Vagina (tissue), 2 donors: Measurements from ENCODE around the gene ASRGL1. TPM values are rescaled to one million over a fixed set of nuclear protein-coding genes. Genes with fewer than 3 reads are reported as not detected.

ENCODE experiments used
- DNase-seq, 2 donors: peaks; one replicate each; pipeline ENCODE4 v3.0.0-alpha.2; 2017; ENCODE audit errors: extremely low spot score in 2 of 2
- H3K27ac ChIP-seq: fragments of 200-600 bp; sonication (generic); one replicate; pipeline ENCODE4 v1.5.1; 2019
- H3K27me3 ChIP-seq: fragments of 200-600 bp; sonication (generic); one replicate; pipeline ENCODE4 v1.5.1; 2019
- H3K36me3 ChIP-seq, 2 donors: fragments of 200-600 bp; sonication (generic); one replicate each; pipeline ENCODE4 v1.5.1; 2017 to 2019
- H3K4me1 ChIP-seq: fragments of 200-600 bp; sonication (generic); one replicate; pipeline ENCODE4 v1.5.1; 2019
- H3K4me3 ChIP-seq, 2 donors: fragments of 200-600 bp; sonication (generic); 1 replicate in 1 of 2; 2 replicates in 1 of 2; pipeline ENCODE4 v1.5.1; 2016 to 2019
- H3K9me3 ChIP-seq: fragments of 200-600 bp; sonication (generic); one replicate; pipeline ENCODE4 v1.5.1; 2019
- CTCF ChIP-seq, 3 experiments: fragments of 450-650 bp in 2 of 3; fragments of 200-600 bp in 1 of 3; sonication (generic) in 1 of 3; IDR thresholded peaks; one replicate each; pipeline ENCODE4 v1.5.1; 2017 to 2019; ENCODE audit warnings: antibody characterized with exemption in 3 of 3, mild to moderate bottlenecking in 2 of 3, moderate library complexity in 2 of 3
- POLR2A ChIP-seq, 2 donors: fragments of 450-650 bp; IDR thresholded peaks; one replicate each; pipeline ENCODE4 v1.6.1; 2017; ENCODE audit warnings: antibody characterized with exemption in 2 of 2, mild to moderate bottlenecking in 2 of 2, moderate library complexity in 2 of 2
- POLR2AphosphoS5 ChIP-seq, 2 donors: sonication (generic); formaldehyde crosslinking; IDR thresholded peaks; one replicate each; pipeline ENCODE4 v1.9.0; 2017; ENCODE audit warnings: antibody characterized with exemption in 2 of 2, mild to moderate bottlenecking in 2 of 2, low read depth in 1 of 2; ENCODE audit not compliant: insufficient read depth in 1 of 2
- intact Hi-C: fragments of 100-400 bp; cut with DNase I; formaldehyde crosslinking; loops from one replicate; pipeline ENCODE4 v1.15.1; 2023
- total RNA-seq: library from RNA; depleted of rRNA; stranded (reverse); fragments of >200 nt; gene quantifications from one replicate; pipeline ENCODE4 v1.2.3, GENCODE V29; 2016

ASRGL1 gene
- total RNA-seq, 1 donor from 2014 or later: 5.6 TPM

DNA sequence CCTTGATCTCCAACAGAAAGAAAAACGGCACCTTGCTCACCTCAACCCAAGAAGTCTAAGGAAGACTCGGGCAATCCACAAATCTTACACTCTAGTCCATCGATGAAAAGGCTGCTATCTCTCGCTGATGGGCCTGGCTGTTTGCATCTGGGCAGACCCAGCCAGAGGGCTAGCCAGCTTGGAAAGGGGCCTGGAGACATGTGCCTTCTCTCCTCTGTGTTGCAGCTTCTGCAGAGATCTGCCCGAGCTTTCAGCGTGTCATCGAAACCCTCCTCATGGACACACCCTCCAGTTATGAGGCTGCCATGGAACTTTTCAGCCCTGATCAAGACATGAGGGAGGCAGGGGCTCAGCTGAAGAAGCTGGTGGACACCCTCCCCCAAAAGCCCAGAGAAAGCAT is 84.7 kb downstream of the ASRGL1 start:
- no peak overlapping the region for H3K4me3 ChIP-seq
- no peak for DNase-seq
- no peaks in the 10 kb centered on the region for H3K27me3 ChIP-seq
- H3K27ac ChIP-seq: peak overlapping the region; percentile 86
- intact Hi-C loops: loop anchor here (5.0 kb wide), 1 partner anchor 120 kb away; no protein-coding TSS in a partner anchor
- no peaks in the 10 kb centered on the region for H3K36me3 ChIP-seq
- H3K9me3 ChIP-seq: no peaks in the 10 kb centered on the region
- H3K4me1 ChIP-seq: peaks cover 41% of the 10 kb centered on the region
- TF ChIP-seq POLR2AphosphoS5 (IDR thresholded peaks at IDR 0.05; ENCODE audit: insufficient read depth in 1 of 2, low read depth in 1 of 2): no peak
- TF ChIP-seq POLR2A (IDR thresholded peaks at IDR 0.05): no peak
- TF ChIP-seq CTCF (IDR thresholded peaks at IDR 0.05): no peak

- H3K36me3 ChIP-seq: no peaks in the 10 kb centered on the region
- no peak overlapping the region for H3K4me3 ChIP-seq
- H3K9me3 ChIP-seq: no peaks in the 10 kb centered on the region
- DNase-seq: no peak
- intact Hi-C loops: loop anchor here (5.0 kb wide), 1 partner anchor 119 kb away; no protein-coding TSS in a partner anchor
- TF ChIP-seq POLR2A (IDR thresholded peaks at IDR 0.05) (no peak), POLR2AphosphoS5 (IDR thresholded peaks at IDR 0.05; ENCODE audit: insufficient read depth in 1 of 2, low read depth in 1 of 2) (no peak), CTCF (IDR thresholded peaks at IDR 0.05) (no peak)
- peak overlapping the region; percentile 86 for H3K27ac ChIP-seq
- H3K27me3 ChIP-seq: no peaks in the 10 kb centered on the region
- H3K4me1 ChIP-seq: peaks cover 49% of the 10 kb centered on the region
Measured at GRCh38 chr11:62423012-62423411, 85.8 kb downstream of the ASRGL1 start.

GRCh38 chr11:62427630-62428233 is 90.5 kb downstream of the ASRGL1 start:
- intact Hi-C loops: no loop called here
- H3K27me3 ChIP-seq: no peaks in the 10 kb centered on the region
- TF ChIP-seq POLR2AphosphoS5 (IDR thresholded peaks at IDR 0.05; ENCODE audit: insufficient read depth in 1 of 2, low read depth in 1 of 2) (peak in 1 of 2 donors; percentile 56), CTCF (IDR thresholded peaks at IDR 0.05) (no peak), POLR2A (IDR thresholded peaks at IDR 0.05) (no peak)
- no peaks in the 10 kb centered on the region for H3K9me3 ChIP-seq
- DNase-seq: no peak
- H3K4me1 ChIP-seq: peaks cover 56% of the 10 kb centered on the region
- no peak overlapping the region for H3K4me3 ChIP-seq
- H3K27ac ChIP-seq: peak overlapping the region; percentile 63
- no peaks in the 10 kb centered on the region for H3K36me3 ChIP-seq

DNA sequence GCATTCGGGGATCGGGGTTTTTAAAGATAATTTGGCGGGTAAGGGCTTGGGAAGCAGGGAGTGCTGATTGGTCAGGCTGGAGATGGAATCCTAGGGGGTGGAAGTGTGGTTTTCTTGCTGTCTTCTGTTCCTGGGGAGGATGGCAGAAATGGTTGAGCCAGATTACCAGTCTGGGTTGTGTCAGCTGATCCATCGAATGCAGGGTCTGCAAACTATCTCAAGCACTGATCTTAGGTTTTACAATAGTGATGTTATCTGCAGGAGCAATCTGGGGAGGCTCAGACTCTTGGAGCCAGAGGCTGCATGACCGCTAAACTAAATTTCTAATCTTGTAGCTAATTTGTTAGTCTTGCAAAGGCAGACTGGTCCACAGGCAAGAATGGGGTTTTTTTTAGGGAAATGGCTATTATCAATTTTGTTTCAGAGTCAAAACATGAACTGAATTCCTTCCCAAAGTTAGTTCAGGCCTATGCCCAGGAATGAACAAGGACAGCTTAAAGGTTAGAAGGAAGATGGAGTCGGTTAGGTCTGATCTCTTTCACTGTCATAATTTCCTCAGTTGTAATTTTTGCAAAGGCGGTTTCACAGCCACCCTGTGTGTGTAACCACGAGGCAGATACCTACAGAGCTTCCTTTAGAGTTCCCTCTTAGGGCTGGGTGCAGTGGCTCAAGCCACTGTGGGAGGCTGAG is 91.8 kb downstream of the ASRGL1 start:
- H3K27me3 ChIP-seq: no peaks in the 10 kb centered on the region
- DNase-seq: peak in 1 of 2 donors; percentile 72
- no peak for TF ChIP-seq POLR2AphosphoS5 (IDR thresholded peaks at IDR 0.05; ENCODE audit: insufficient read depth in 1 of 2, low read depth in 1 of 2)
- no peak for TF ChIP-seq CTCF (IDR thresholded peaks at IDR 0.05)
- TF ChIP-seq POLR2A (IDR thresholded peaks at IDR 0.05): no peak
- peak overlapping the region; percentile 63 for H3K27ac ChIP-seq
- no peaks in the 10 kb centered on the region for H3K9me3 ChIP-seq
- peaks cover 56% of the 10 kb centered on the region for H3K4me1 ChIP-seq
- intact Hi-C loops: no loop called here
- no peak overlapping the region for H3K4me3 ChIP-seq
- no peaks in the 10 kb centered on the region for H3K36me3 ChIP-seq

GRCh38 chr11:62430425-62430824 is 93.2 kb downstream of the ASRGL1 start:
- TF ChIP-seq CTCF (IDR thresholded peaks at IDR 0.05) (no peak), POLR2AphosphoS5 (IDR thresholded peaks at IDR 0.05; ENCODE audit: insufficient read depth in 1 of 2, low read depth in 1 of 2) (no peak), POLR2A (IDR thresholded peaks at IDR 0.05) (no peak)
- intact Hi-C loops: no loop called here
- DNase-seq: no peak
- no peak overlapping the region for H3K4me3 ChIP-seq
- peaks cover 56% of the 10 kb centered on the region for H3K4me1 ChIP-seq
- peak overlapping the region; percentile 60 for H3K27ac ChIP-seq
- H3K9me3 ChIP-seq: no peaks in the 10 kb centered on the region
- no peaks in the 10 kb centered on the region for H3K36me3 ChIP-seq
- H3K27me3 ChIP-seq: no peaks in the 10 kb centered on the region
